HFF-Myc (cell line): ENCODE measurements around the gene SPNS2.

Experiments used
- DNase-seq: peaks from one replicate; pipeline ENCODE4 v3.0.0-alpha.2; 2011; ENCODE audit warnings: low read depth; ENCODE audit errors: extremely low read depth
- H3K4me3 ChIP-seq: replicated peaks from 2 replicates; pipeline ENCODE4 v1.5.1; 2011; ENCODE audit warnings: low read depth, mild to moderate bottlenecking, control low read depth, low read length
- CTCF ChIP-seq: IDR thresholded peaks from 2 replicates; pipeline ENCODE4 v1.5.1; 2012; ENCODE audit warnings: mild to moderate bottlenecking, low read depth, low read length, control low read depth; ENCODE audit errors: missing control alignments

Gene SPNS2

GRCh38 chr17:4479982-4480751, 18.5 kb upstream of the SPNS2 start:
- no peak for DNase-seq
- no peak for TF ChIP-seq CTCF
- no peak overlapping the region for H3K4me3 ChIP-seq

- no peak overlapping the region for H3K4me3 ChIP-seq
- no peak for DNase-seq
- no peak for TF ChIP-seq CTCF
These were observed 17.5 kb upstream of the SPNS2 start for GRCh38 chr17:4480929-4481898.

GRCh38 chr17:4482338-4483011, 16.2 kb upstream of the SPNS2 start:
- DNase-seq: no peak
- TF ChIP-seq CTCF: no peak
- H3K4me3 ChIP-seq: no peak overlapping the region

- no peak for TF ChIP-seq CTCF
- H3K4me3 ChIP-seq: no peak overlapping the region
- DNase-seq: no peak
These were observed 15.5 kb upstream of the SPNS2 start for GRCh38 chr17:4483012-4483840.

- no peak for DNase-seq
- H3K4me3 ChIP-seq: no peak overlapping the region
- TF ChIP-seq CTCF: no peak
These were observed 12.7 kb upstream of the SPNS2 start for GRCh38 chr17:4485676-4486646.
